Kidney capillary endothelial cell (primary cell): ENCODE data around the gene DACT2.
"Not testable (repeated sequence)": the region's sequence is repeated elsewhere in the genome, so short reads cannot be mapped to it uniquely, and the experiment has no call there.

Experiments
- DNase-seq: peaks from one replicate; pipeline ENCODE4 v3.0.0-alpha.2; 2018; ENCODE audit warnings: low spot score

Gene DACT2

GRCh38 chr6:168303982-168304751 lies 15.4 kb downstream of the DACT2 start:
- no peak for DNase-seq

- DNase-seq: no peak
Observed at GRCh38 chr6:168302534-168302933, 17.0 kb downstream of the DACT2 start.

GRCh38 chr6:168301648-168302398 lies 17.8 kb downstream of the DACT2 start:
- no peak for DNase-seq

GRCh38 chr6:168300975-168301647 lies 18.5 kb downstream of the DACT2 start:
- DNase-seq: no peak

GRCh38 chr6:168299541-168300511 lies 19.8 kb downstream of the DACT2 start:
- no peak for DNase-seq

- DNase-seq: no peak
Observed at GRCh38 chr6:168297643-168298042, 21.9 kb downstream of the DACT2 start.

GRCh38 chr6:168294901-168295300 lies 24.7 kb downstream of the DACT2 start:
- no peak for DNase-seq

- no peak for DNase-seq
Observed at GRCh38 chr6:168293636-168294530, 25.7 kb downstream of the DACT2 start.

GRCh38 chr6:168292826-168293225 lies 26.8 kb downstream of the DACT2 start:
- DNase-seq: no peak

GRCh38 chr6:168291450-168291849 lies 28.1 kb downstream of the DACT2 start:
- no peak for DNase-seq

GRCh38 chr6:168290095-168290494 lies 29.5 kb downstream of the DACT2 start:
- no peak for DNase-seq

- DNase-seq: no peak
Observed at GRCh38 chr6:168289571-168289962, 30.0 kb downstream of the DACT2 start.

GRCh38 chr6:168288781-168289570 lies 30.6 kb downstream of the DACT2 start:
- DNase-seq: no peak

GRCh38 chr6:168287460-168287859 lies 32.1 kb downstream of the DACT2 start:
- not testable (repeated sequence) for DNase-seq

- not testable (repeated sequence) for DNase-seq
Observed at GRCh38 chr6:168286771-168287446, 32.7 kb downstream of the DACT2 start.

GRCh38 chr6:168286116-168286515 lies 33.5 kb downstream of the DACT2 start:
- DNase-seq: no peak

GRCh38 chr6:168285456-168285855 lies 34.1 kb downstream of the DACT2 start:
- DNase-seq: no peak

- no peak for DNase-seq
Observed at GRCh38 chr6:168284187-168284586, 35.4 kb downstream of the DACT2 start.

GRCh38 chr6:168283686-168284025 lies 35.9 kb downstream of the DACT2 start:
- DNase-seq: no peak
